GM08714 (cell line): ENCODE measurements around the gene FYN.
"Not testable (repeated sequence)": the region's sequence is repeated elsewhere in the genome, so short reads cannot be mapped to it uniquely, and the experiment has no call there.

ENCODE experiments used
- H3K4me3 ChIP-seq: fragments of 200-500 bp; sonication (Bioruptor generic); 2 replicates; pipeline ENCODE4 v1.5.1; 2014; ENCODE audit warnings: mild to moderate bottlenecking, low read length, inconsistent platforms
- ZNF274 ChIP-seq: IDR thresholded peaks from 2 replicates; pipeline ENCODE4 v1.6.1; 2012; ENCODE audit warnings: mild to moderate bottlenecking, low read depth, low read length

FYN gene

DNA sequence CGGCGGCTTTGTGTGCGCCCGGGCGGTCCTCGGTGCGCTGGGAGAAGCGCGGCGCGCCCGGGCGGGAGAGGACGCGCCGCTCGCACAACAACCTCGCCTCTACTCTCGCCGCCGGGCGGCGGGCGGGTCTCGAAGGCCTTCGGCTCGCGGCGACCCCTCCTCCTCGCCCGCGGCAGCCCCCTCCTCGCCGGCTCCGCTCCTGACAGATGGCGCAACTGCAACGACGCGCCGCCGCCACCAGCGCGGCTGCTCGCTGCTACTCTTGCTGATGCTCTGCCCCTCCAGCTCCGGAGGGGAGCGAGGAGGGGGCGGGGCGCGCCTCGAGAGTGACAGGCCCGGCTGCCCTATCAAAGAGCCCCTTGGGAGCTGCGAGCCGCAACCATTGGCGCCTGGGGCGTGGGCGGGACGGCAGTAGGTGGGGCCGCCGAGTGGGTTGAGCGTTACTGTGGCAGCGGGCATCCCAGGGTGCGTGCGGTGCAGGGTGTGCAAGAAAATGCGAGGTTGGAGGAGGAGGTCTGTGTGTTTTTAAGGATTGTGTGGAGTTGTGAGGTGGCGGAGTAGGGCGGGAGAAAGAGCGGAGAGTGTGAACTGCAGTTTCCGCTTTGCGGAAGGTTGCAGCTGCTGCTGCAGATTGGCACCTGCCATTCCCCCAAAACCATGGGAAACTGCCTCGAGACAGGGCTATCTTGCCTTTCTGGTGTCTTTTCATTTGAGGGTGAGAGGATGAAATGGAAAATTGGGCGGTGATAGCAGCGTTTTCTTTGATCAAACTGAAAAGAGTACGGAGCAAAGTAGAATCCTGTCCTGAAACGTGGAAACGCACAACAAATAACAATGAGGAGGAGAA, at the start of gene FYN:
Gene FYN (minus strand): TSS at position 275 of the 847 bp plus-strand sequence. CDS start 153,401 bp downstream, outside the sequence.
- no peak for TF ChIP-seq ZNF274

DNA sequence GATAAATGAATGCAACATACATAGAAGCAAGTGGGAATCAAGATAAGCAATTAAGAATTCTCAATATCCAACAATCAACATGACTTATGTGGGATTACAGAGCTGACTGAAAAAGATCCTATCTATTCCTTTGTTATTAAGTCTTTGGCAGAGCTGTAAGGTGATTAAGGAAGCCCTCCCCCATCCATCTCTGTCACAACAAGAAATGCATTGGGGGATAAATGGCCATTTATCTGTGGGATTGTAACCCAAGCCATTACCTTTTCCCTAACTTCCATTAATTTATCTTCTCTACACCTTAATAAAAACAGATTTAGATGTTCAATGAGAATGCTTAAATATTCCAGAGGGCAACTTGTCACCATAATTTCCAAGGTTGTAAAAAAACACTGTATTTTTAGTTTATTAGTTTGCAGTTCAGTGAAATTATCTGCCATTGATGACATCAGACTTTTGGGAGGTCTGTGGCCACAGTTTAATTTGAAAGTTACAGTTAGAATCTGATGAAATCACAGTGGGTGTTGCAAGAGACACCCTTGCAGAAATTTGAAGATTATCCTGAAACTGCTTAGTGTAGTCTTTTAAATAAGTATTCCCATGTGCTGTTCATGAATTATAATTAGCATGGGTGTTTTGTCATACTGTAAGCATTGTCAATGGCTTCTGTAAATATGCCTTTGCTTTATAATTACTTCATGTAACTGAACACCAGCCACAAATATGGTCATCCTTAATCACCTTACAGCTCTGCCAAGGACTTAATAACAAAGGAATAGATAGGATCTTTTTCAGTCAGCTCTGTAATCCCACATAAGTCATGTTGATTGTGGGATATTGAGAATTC, 49.4 kb upstream of the FYN start:
- no peak for TF ChIP-seq ZNF274

More for the DNA sequence above, at the start of gene FYN:
- H3K4me3 ChIP-seq, result peak within 1 kb of the TSS; percentile 83

DNA sequence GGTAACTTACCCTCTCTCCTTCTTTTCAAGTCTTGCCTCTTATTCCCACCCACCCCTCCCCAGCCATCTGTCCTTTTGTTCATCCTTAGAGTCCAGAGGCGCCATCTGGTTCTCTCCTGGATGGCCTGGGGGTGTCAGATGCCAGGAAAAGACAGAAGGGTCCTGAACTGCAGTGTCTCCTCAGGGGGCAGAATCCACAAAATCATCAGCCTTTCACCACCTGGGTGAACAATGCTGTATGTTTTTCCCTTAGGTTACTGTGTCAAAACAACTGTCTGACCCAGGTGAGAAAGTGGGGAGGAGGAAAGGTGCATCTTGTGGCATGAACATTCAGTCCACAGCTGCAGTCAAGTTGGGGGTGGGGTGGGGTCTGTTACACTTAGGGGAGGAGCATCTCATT, 47.9 kb upstream of the FYN start:
- TF ChIP-seq ZNF274, result no peak
- no peak overlapping the region for H3K4me3 ChIP-seq

More for the DNA sequence above, 49.4 kb upstream of the FYN start:
- H3K4me3 ChIP-seq, result no peak overlapping the region

DNA sequence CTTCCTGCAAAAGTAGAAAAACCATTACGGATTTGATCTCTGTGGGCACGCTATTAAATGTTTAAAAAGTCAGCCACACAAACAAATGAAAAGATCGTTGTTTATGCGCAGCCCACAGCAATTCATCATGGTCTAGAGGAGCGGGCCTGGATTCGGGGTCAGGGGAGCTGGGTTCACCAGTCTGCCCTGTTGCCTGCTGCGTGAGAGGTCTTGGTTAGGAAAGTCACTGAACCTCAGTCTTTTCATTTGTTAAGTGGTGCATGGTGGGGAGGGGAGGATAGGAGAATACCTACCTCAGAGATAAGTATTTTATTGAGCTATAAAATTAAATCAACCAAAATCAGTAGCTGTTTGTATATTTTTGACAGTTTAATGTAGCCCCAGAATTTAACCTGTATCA, 47.3 kb upstream of the FYN start:
- H3K4me3 ChIP-seq, result no peak overlapping the region
- no peak for TF ChIP-seq ZNF274

DNA sequence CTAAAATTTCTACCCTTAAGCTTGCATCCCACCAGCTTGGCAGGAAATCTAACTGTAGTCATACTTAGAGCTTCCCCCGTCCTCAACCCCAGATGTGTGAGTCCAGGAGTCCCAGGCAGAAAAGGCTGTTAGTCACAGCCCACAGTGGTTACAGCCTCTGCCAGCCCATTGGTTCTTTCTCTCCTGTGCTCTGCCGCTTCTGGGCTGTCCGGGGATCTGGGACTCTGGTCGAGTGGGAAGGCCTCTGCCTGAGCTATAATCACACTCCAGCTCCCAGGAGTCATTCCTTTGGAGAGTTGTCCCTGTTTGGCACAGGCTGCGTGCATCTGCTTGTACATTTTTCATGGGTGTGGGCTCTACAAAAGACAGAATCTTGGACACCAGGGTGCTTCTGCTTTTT, 45.6 kb upstream of the FYN start:
- TF ChIP-seq ZNF274, result no peak
- no peak overlapping the region for H3K4me3 ChIP-seq

DNA sequence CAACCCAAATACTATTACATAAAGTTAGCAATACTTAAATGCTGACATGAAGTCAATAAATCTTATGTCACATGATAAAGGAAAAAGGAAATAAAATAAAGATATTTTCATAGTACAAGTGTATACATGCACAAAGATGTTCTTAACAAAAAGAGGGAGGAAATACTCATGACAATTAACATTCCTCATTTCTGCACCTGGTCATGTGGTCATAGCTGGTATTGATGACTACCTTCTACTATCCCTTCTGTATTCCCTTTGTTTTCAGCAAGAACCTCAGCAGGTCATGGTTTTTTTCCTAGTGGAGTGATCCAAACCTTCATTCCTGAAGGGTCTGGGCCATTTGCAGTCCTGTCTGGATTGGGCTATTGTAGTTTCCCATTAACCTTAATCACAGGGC, 43.5 kb upstream of the FYN start:
- no peak overlapping the region for H3K4me3 ChIP-seq
- no peak for TF ChIP-seq ZNF274

DNA sequence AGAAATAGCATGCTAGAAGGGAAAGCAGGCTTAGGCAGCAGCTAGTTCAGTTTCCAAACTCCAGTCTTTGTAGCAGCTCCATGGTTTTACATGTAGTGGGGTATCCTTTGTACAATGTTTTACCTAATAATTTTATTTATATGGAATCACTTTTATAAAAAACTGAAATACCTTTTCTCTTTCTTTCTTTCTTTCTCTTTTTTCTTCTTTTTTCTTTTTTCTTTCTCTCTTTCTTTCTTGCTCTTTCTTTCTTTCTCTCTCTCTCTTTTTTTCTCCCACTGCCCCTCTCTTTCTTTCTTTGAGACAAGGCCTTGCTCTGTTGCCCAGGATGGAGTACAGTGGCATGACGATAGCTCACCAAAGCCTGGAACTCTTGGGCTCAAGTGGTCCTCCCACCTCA, 41.4 kb upstream of the FYN start:
- TF ChIP-seq ZNF274, result no peak
- no peak overlapping the region for H3K4me3 ChIP-seq

DNA sequence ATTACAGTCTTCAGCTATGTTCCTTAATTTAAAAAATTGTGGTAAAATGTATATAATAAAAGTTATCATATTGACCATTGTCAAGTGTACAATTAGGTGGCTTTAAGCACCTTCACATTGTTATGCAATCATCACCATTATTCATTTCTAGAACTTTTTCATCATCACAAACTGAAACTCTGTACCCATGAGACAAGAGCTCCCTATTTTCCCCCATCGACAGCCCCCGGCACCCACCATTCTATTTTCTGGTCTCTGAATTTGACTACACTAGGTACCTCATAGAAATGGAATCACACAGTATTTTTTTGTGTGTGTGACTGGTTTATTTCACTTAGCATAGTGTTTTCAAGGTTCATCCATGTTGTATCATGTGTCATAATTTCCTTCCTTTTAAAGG, 39.7 kb upstream of the FYN start:
- no peak overlapping the region for H3K4me3 ChIP-seq
- TF ChIP-seq ZNF274, result no peak

DNA sequence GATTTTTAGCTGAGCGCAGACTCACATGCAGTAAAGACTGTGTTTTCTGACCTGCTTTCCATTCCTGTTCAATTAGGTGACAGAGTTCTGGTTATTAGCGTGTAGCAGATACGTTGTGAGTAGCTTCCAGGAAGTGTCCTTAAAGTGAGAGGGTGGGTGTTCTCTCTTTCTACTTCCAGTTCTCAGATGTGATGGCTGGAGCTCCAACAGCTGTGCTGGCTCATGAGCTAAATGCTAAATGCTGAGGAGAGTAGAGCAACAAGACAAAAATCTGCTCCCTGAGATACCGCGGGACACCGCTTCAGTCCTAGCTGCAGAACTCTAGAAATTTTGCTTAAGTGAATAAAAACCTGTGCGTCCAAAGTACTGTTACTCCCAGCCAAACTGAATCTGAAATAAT, 38.2 kb upstream of the FYN start:
- no peak for TF ChIP-seq ZNF274
- no peak overlapping the region for H3K4me3 ChIP-seq

DNA sequence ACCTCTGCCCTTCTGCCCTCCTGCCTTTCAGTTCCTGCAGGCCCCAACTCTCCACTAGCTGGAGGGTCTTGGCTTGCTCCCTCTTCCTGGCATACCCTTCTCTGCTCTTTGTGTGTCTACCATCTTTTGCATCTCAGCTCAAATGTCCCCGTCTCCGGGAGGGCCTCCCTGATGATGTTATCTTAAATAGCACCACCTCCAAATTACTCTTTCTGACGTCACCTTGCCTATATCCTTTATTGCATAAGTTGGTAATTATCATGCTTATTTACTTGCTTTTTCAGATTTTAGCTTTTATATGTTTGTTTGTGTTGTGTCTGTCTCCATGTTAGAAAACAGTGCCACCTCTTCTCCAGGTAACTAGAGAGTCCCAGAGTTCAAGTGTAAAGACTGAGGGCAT, 36.0 kb upstream of the FYN start:
- H3K4me3 ChIP-seq, result no peak overlapping the region
- TF ChIP-seq ZNF274, result no peak

DNA sequence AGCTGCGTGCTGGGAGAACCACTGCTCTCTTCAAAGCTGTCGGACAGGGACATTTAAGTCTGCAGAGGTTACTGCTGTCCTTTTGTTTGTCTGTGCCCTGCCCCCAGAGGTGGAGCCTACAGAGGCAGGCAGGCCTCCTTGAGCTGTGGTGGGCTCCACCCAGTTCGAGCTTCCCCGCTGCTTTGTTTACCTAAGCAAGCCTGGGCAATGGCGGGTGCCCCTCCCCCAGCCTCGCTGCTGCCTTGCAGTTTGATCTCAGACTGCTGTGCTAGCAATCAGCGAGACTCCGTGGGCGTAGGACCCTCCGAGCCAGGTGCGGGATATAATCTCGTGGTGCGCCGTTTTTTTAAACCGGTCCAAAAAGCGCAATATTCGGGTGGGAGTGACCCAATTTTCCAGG, 35.1 kb upstream of the FYN start:
- H3K4me3 ChIP-seq, result not testable (repeated sequence)

DNA sequence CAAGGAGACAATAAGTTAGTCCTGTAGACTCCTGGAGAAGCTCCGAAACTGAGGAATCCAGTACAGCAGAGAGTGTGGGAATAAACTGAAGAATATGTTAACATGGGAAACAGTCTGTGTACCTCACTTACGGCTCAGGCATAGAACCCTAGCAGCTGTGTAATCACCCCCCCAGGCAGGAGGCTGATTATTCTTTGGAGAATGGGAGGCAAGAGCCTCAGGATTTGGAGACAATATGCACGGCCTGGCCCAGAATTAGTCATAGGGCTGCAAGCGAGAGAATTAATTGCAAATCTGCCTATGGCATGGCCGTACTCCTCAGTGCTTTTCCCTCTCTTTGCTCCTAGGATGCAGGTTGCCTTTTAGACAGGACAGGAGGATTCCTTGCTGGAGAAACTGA, 27.5 kb upstream of the FYN start:
- no peak for TF ChIP-seq ZNF274
- no peak overlapping the region for H3K4me3 ChIP-seq

DNA sequence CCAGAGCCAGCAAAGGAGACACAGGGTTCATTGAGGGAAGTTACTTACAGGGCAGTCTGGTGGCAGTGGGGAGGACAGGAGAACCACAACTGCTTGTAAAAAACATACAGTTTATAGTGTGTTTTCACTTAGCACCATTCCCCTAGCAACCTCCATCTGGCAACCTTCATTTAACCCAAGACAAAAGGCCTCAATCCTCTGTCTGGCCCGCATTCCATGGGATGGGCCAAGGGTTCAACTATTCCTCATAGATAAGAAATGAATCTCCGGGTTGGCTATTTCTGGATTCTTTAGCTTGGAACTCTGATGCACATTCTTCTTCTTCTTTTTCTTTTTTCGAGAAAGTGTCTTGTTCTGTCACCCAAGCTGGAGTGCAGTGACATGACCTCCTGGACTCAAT, 26.3 kb upstream of the FYN start:
- no peak for TF ChIP-seq ZNF274
- H3K4me3 ChIP-seq, result no peak overlapping the region

DNA sequence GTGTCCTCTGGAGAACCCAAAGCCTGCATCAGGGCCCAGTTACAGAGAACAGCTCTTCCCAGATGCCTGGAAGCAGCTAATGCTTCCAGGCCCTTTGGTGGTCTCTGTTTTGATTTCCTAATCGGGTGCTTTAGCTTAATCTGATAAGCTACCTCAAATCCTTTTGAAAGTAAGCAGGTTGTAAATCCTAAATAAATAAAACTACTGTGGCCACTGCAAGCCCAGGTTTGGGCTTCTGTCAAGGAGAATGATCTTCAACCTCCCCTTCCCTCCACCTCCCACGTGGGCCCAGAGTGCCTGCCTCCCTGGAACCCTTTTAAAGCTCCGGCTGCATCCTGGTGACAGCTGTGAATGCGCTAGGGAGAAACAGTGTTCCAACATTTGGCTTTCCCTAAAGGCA, 25.2 kb upstream of the FYN start:
- TF ChIP-seq ZNF274, result no peak
- H3K4me3 ChIP-seq, result no peak overlapping the region

DNA sequence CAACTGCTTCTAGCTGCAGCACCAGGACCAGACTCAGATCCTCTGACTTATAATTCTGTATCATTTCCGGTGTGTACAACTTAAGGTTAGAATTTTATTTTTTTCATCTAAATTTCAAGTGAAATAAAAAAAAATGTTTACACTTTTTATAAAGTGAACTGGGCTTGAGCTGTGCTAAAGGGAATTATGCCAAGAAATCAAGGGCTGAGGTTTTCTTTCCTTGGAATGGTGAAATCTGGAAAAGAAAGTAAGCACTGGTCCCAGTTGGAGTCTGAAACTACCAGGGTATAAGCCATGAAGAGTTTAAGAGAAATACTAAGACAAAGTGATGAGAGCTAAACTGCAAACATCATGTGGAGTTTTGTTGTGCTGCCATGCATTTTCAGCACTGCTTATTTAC, 21.7 kb upstream of the FYN start:
- no peak for TF ChIP-seq ZNF274

More for the DNA sequence above, 21.7 kb upstream of the FYN start:
- H3K4me3 ChIP-seq, result no peak overlapping the region
